HG02840 (cell line): ENCODE measurements around the gene LECT2.

Experiments
- ATAC-seq: cut with Tn5 transposase; IDR thresholded peaks from one replicate; pipeline ENCODE4 v1.9.1; 2021; ENCODE audit warnings: mild to moderate bottlenecking, moderate library complexity, moderate number of reproducible peaks; ENCODE audit not compliant: unreplicated experiment, low FRiP score

Gene LECT2

DNA sequence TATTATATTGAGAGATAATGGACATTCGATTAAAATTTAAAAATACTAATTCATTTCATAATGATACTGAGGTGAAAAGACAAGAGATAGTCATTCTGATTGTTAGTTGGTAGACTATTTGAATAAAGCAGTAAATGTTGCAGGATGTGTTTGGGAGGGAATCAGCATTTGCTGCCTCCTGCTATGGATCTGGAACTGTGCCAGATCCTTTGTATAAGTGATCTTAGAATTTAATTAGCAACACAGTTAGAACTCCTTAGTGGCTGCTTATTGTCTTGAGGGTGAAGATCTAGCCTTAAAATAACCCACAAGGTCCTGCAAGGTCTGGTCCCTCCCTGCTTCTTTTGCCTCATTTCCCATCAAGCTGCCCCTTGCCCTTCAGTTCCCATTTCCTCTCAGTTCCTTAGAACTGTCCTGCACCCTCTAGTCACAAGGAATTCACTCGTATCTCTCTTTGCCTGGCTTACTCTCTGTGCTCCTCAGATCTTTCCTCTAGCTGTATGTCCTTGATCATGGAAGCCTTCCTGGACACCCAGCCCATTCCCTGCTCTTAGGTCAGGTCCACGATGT lies 12.5 kb downstream of the LECT2 start:
- ATAC-seq, result no peak

DNA sequence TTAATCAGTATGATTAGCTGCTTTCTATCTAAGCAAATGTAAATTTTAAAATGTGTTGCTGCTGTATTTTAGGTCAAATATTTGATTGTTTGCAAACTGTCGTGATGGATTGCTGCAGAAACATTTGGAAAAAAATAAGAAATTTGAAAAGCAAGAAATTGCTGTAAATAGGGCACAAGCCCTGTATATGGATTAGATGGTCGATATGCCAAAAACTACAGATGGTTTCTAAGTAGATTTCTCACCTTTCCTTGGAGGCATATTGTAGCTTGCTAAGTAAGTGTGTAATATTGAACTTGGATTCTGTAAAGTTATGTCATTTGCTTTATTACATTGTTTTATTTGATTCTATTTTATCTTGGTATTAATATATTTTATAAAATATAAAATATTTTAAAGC lies 13.1 kb downstream of the LECT2 start:
- ATAC-seq, result no peak

DNA sequence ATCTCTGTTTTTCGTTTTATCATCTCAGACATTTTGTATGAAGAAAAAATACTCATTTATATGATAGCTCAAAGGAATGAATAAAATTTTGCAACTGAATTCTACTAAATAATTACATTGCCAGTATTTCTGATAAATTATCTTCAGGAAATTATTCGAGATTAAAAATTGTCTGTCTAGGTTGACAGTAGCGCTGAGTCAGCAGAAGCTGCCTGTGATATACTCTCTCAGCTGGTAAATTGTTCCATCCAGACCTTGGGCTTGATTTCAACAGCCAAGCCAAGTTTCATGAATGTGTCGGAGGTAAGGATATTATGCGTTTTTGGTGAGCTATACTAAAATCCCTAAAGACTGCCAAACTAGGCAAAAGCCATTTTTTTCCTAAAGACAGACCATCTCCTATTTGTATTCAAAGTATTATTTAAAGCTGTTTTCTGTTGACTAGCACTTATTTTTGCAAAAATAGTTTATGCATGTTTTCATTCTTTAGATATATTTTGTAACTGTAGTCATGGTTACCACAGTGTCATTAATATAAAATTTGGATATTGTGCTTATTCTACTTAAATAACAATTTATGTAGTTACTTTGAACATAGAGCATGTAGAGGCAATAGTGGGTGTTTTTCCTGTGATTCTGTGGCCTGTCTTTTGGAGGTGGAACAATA lies 17.4 kb downstream of the LECT2 start:
- ATAC-seq, result no peak

DNA sequence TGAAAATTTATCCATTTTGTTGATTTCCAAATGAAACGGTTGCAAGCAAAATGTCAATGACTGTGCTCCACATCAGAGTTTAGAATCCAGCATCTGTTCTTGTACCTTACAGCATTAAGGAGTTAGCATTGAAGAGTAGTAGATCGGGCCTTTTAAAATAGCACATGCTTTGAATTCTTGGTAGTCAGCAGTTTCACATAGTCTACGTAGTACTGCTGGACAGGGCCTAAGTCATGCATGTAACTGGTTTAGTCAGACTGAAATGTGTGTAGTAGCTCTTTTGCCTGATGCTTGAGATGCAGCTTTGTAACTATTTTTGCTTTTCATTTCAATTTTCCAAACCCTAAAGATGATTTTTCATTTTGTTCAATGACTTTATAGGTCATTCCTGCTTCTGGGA lies 19.8 kb downstream of the LECT2 start:
- ATAC-seq, result no peak

DNA sequence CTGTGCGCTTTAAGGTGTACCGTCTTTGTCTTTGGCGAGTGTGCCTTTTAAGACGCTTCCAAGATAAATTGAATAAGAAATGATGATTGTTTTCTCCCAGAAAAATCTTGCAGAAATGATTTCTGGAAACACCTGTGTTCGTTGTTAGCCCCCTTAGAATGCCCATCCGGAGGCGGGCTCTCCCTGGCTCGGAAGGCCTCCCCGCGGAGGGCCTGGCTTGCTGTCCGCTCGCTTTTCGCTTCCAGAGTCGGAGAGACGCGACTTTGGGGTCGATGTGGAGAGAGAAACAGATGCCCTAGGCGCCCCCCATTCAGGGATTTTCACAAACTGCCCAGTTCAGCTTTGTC lies 23.9 kb downstream of the LECT2 start:
- ATAC-seq, result no peak

DNA sequence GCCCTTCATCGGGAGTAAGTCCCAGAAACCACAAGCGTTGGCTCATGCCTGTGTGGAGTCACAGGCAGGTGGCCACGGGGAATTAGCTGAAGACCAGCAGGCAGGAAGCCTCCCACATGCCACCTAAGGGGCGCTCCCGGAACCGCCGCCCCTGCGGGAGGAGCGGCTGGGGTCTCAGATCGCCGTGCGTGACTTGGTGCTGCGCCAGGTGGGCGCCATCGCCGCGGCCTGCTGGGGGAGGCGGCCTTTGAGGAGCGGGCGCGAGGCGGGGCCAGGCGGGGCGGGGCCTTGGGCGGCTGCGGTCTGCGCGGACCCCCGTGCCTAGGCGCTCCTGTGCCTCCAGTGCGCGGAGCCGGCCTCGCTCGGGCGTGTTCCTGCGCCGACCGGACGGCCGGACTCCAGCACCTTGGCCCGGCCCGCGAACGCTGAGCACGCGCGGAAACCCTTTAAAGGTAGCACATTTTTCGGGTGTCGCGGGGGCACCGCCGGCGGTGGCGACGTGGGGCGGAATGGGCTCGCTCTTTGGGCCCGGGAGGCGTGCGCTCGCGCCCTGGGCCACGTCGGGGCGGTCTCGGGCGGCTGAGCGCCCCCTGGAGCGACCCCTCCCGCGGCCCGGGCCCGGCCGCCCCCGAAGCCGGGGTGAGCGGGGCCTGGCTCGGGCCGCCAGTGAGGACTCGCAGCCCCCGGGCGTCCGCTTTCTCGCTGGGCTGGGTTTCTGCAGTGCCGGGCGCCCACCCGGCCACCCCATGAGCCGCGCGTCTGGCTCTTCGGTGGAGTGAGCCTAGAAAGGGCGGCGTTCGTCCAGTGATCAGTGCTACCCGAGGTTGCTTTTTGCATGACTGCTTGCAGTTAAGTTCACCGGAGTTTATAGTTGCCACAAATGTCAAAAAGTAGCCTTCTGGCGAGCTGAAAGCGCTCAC lies 24.5 kb downstream of the LECT2 start:
- ATAC-seq, result no peak

DNA sequence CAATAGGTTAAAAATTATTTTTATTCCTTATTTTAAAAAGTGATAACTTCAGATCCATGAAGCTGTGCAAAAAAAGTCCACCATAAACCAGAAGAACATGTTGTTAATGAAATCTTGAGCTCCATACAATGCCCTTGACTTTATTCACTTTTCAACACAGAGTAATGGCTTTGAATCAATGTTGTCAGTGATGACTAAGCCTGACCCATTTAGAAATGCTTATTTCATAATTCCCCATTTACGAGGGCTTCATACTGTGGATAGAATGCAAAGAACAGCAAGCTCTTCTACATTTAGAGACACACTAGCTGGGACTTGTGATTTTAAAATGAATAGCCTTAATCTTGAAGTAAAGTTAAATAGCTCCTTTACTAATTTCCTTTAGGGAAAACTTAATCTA lies 33.4 kb downstream of the LECT2 start:
- ATAC-seq, result no peak

DNA sequence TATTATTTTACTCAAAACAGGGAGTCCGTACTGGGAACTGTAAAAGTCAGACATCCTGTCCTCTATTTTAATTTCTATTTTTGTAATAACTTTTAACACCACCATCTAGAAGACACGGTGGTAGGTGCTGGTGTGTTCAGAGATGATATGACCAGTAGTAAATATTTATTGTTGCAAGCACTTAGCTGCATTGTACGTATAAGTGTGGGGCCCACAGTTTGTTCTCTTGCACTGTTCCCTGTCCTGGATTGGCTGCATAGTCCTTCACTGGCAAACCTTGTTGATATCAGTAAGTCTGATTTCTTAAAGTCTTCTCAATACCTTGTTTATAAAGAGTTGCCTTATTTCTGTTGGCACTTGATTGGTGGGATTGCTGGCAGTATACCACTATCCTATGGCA lies 34.6 kb downstream of the LECT2 start:
- ATAC-seq, result no peak

DNA sequence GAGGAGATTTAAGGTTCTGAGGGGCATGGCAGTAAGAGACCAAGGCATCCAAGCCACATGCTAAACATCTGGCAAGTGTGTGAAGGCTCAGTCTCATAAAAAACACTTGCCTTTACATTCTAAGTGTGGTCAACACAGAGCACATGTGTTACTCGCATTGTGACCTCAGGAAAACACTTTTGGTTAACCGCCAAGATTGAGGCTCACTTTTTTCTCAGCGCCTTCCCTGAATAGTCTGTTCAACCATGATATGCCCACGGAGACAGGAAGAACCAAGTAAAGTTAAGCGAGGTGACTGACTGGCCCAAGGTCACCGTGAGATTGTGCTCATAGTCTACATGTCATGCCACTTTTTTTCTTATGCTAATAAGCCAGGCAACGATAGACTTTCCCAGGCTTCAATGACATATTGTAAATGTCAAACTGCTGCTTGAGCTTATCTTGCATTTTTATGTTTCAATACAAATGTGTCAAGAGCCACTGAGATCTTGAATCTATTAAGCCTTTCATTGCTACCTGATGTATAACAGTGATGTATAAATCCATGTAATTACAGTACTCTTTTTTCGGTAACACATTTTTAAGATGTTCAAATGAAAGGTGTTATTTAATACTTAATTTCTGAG lies 38.0 kb downstream of the LECT2 start:
- ATAC-seq, result no peak

DNA sequence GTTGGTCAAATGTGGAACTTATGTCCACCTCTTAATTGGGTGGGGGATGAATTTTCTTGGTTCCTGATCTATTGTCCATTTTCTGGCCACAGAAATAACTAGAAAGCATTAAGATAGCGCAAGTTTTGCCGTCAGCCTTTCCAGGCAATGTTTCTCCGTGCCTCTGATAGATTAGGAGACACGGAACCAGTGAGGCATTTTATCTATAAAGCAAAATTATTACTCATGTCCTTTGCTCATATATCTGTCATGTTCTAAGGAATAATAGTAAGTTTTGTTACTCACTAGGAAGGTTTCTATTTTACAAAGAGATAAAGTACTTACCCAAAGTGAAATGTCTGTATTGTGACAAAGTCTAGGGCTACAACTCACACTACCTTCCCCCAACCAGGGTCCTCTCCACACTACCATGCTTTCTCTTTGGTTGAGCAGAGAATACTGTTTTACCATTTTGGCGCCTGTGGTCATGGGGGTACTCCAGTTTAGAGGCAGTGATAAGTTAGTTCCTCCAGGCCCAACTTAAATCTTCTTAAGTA lies 39.2 kb downstream of the LECT2 start:
- no peak for ATAC-seq

DNA sequence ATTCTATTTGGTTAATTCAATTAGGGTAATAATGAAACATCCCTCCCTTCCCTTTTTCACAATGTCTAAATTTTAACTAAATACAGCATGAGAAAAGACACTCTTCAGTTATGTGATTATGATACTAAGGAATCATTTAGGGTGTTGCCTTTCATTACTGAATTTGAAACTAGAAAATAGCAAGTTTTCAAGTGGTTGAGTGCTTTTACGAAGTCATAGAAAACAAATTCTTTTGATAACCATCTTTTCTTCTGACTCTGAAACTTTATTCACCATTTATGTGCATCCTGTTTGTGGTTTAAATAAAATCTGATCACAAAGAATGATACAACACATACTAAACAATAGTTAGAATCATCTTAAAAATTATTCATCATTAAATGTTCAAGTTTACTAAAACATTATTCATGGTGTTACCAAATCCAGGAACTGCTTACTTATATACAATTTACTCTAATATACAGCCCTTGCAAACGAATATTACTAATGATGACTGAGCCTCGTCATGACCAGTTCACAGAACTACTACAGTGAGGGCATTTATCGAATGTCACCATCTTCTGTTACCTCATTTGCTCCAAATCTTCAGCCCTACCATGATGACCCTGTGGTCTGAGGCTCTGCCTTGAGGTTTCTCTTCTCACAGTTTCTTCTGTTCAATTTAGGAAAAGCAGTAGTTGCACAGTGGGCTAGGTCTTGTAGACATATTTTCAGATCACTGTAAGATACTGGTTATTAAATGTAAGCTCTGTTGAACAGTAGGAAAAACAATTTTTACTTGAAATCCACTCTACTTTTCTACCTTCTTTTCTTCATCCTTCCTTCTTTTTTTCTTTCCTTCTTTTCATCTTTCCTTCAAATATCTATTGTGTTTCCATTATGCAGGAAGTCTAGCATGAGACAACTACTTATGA lies 40.8 kb downstream of the LECT2 start:
- ATAC-seq, result no peak

DNA sequence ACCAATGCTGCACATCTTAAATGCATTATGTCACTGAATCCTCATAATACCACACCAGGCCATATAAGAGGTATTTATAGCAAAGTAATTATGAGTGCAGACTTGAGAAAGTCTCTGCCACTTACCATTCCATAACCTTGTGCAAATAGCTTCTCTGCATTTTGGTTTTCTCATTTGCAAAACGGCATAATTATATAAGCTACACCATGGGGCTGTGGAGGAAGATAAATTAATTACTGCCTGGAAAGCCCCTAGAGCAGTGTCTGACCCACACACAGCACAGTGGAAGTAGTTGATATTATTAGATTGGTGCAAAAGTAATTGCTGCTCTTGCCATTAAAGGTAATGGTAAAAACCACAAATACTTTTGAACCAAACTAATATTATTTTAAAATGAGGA lies 49.6 kb downstream of the LECT2 start:
- no peak for ATAC-seq

DNA sequence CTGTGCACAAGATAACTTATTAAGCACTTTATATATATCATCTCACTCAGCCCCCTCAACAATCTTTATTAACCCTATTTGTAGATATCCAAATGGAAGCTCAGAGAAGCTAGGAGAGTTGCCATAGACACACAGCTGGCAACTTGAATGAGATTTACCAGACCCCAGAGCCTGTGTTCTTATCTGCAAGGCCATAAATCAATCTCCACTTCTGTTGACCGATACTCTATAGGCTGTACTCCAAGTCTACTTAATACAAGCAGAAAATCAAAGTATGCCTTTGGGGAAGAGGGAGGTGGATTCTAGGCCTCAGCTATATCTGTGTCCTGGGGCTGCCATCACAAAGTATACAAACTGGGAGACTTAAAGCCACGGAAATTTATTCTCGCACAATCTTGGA lies 53.1 kb downstream of the LECT2 start:
- ATAC-seq, result no peak

DNA sequence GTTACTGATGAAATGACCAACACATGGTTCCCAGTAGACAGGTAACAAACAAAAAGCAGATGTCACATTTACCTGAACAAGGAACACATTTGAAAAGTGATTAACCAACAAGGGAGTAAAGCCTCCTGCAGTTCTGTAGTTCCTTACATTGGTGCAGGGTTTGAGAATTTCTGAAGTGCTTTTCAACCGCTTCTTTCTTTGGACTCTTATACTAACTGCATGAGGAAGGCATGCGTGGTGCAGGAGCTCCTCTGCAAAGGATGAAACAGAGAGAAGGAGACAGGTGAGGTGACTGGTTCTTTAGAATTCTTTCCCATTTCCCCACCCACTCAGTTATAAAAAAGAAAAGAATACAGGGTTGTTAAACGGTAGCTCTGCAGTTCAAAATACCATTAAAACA lies 54.5 kb downstream of the LECT2 start:
- ATAC-seq, result no peak

DNA sequence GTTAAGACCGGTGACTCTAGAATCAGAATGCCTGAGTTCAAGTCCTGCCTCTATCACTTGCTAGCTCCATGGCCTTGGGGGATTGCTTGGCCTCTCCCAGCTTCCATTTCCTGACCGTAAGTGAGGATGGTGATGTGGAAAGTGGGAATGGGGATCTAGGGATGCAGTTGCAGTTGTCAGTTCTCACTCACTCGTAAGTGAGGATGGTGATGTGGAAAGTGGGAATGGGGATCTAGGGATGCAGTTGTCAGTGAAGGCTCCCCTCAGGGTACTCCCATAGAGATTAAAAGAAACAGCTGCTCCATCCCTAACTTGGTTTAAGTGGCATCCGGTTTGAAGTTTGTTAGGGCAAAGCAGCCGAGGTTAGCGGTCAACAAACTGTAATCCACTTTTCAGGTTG lies 56.1 kb downstream of the LECT2 start:
- no peak for ATAC-seq
